Breast epithelium (tissue), 3 donors: Measurements from ENCODE around the gene CDH5.

Experiments
- CTCF ChIP-seq, 3 donors: fragments of 450-650 bp; IDR thresholded peaks; one replicate each; pipeline ENCODE4 v1.5.1; 2016 to 2017; ENCODE audit warnings: antibody characterized with exemption in 3 of 3, mild to moderate bottlenecking in 3 of 3, moderate library complexity in 3 of 3
- POLR2AphosphoS5 ChIP-seq, 3 donors: sonication (generic); formaldehyde crosslinking; IDR thresholded peaks; one replicate each; pipeline ENCODE4 v1.6.1; 2017; ENCODE audit warnings: antibody characterized with exemption in 3 of 3

GRCh38 chr16:66428682-66429251, 62.3 kb downstream of the CDH5 start:
- TF ChIP-seq CTCF (IDR thresholded peaks at IDR 0.05): no peak
- no peak for TF ChIP-seq POLR2AphosphoS5 (IDR thresholded peaks at IDR 0.05)
